Left lung (tissue), 10 donors: Measurements from ENCODE around the gene TMX4. TPM values are rescaled to one million over a fixed set of nuclear protein-coding genes. Genes with fewer than 3 reads are reported as not detected.

Source experiments
- ATAC-seq: fragments of 200-7000 bp; cut with Tn5 transposase; one replicate; pipeline ENCODE4 v1.9.1; 2020; ENCODE audit warnings: moderate library complexity
- DNase-seq, 4 donors: peaks; one replicate each; pipeline ENCODE4 v3.0.0-alpha.2; 2013 to 2020
- H3K27ac ChIP-seq, 2 donors: fragments of 200-600 bp; sonication (generic) in 1 of 2; one replicate each; pipeline versions ENCODE4 v1.5.0 to v1.8.0; 2020 to 2021
- H3K27me3 ChIP-seq, 2 donors: fragments of 200-600 bp; sonication (generic) in 1 of 2; one replicate each; pipeline versions ENCODE4 v1.5.0 to v1.8.0; 2020 to 2021
- H3K36me3 ChIP-seq, 2 donors: fragments of 200-600 bp; sonication (generic) in 1 of 2; one replicate each; pipeline versions ENCODE4 v1.5.0 to v1.8.0; 2020 to 2021
- H3K4me1 ChIP-seq, 2 donors: fragments of 200-600 bp; one replicate each; pipeline ENCODE4 v1.8.0; 2021
- H3K4me3 ChIP-seq, 2 donors: fragments of 200-600 bp; sonication (generic) in 1 of 2; one replicate each; pipeline versions ENCODE4 v1.5.0 to v1.8.0; 2020 to 2021; ENCODE audit warnings: mild to moderate bottlenecking in 1 of 2
- H3K9me3 ChIP-seq, 2 donors: fragments of 200-600 bp; sonication (generic) in 1 of 2; one replicate each; pipeline versions ENCODE4 v1.5.0 to v1.8.0; 2020 to 2021
- CTCF ChIP-seq, 2 donors: fragments of 200-600 bp; sonication (generic) in 1 of 2; IDR thresholded peaks; one replicate each; pipeline versions ENCODE4 v1.5.0 to v1.8.0; 2021; ENCODE audit warnings: antibody characterized with exemption in 2 of 2
- intact Hi-C, 2 donors: fragments of 100-400 bp; cut with DNase I; formaldehyde crosslinking; loops; one replicate each; pipeline versions ENCODE4 v1.11.2 to v1.14.2; 2022
- polyA plus RNA-seq, 6 donors: library from polyadenylated mRNA; unstranded; fragments of 120-200 nt; gene quantifications; one replicate each; pipeline ENCODE4 v1.2.1, GENCODE V29; 2013; ENCODE audit not compliant: insufficient read length in 6 of 6
- total RNA-seq, 2 donors: library from RNA; stranded (reverse); fragmentation: NEBNext Ultra II Directional; extraction: Animal tissue kit (Norgen Biotek cat#: 25700); gene quantifications; one replicate each; pipeline ENCODE4 v1.2.1, GENCODE V29; 2021
- donor health status: DM: no; HTN: yes; CAD: no.
- donor health status: DM: no; HTN: no; CAD: no.

The TMX4 gene
- total and polyA plus RNA-seq, 8 donors, result 21.2 to 45.2 (median 25.6) TPM

GRCh38 chr20:8020314-8021079, 936 bp upstream of the TMX4 start:
- peak overlapping the region in 1 of 2 donors; percentile 100 for H3K27ac ChIP-seq
- DNase-seq (no peak), ATAC-seq (no peak)
- H3K27me3 ChIP-seq, result no peaks in the 10 kb centered on the region
- H3K4me3 ChIP-seq, result no peak overlapping the region
- peaks cover 0 to 18% of the 10 kb centered on the region in 2 donors for H3K4me1 ChIP-seq
- H3K36me3 ChIP-seq, result no peaks in the 10 kb centered on the region
- no peak for TF ChIP-seq CTCF (IDR thresholded peaks at IDR 0.05)
- H3K9me3 ChIP-seq, result no peaks in the 10 kb centered on the region
- intact Hi-C loops, result no loop called here

- no peak for ATAC-seq
- no peak for TF ChIP-seq CTCF (IDR thresholded peaks at IDR 0.05)
- no peak for DNase-seq
- H3K9me3 ChIP-seq, result no peaks in the 10 kb centered on the region
- H3K36me3 ChIP-seq, result no peaks in the 10 kb centered on the region
- no peaks in the 10 kb centered on the region for H3K27me3 ChIP-seq
- intact Hi-C loops, result no loop called here
- H3K4me3 ChIP-seq, result peak overlapping the region; percentile 83 to 85
- H3K27ac ChIP-seq, result peak overlapping the region; percentile 96 to 100
- H3K4me1 ChIP-seq, result peaks cover 0 to 18% of the 10 kb centered on the region in 2 donors
These were observed 362 bp upstream of the TMX4 start for GRCh38 chr20:8019998-8020247.

- ATAC-seq, result peak; percentile 86
- DNase-seq, result peak in 2 of 4 donors; percentile 70 to 86
- Histone ChIP-seq H3K4me3 (peak overlapping the region; percentile 83 to 85), H3K27me3 (no peaks in the 10 kb centered on the region), H3K36me3 (no peaks in the 10 kb centered on the region), H3K27ac (peak overlapping the region; percentile 96 to 100), H3K9me3 (no peaks in the 10 kb centered on the region), H3K4me1 (peaks cover 0 to 18% of the 10 kb centered on the region in 2 donors)
- TF ChIP-seq CTCF (IDR thresholded peaks at IDR 0.05), result no peak
- intact Hi-C loops, result no loop called here
These were observed 659 bp downstream of the TMX4 start for GRCh38 chr20:8018958-8019245.

- peaks cover 0 to 4% of the 10 kb centered on the region in 2 donors for H3K4me1 ChIP-seq
- no peak for ATAC-seq
- no peak for TF ChIP-seq CTCF (IDR thresholded peaks at IDR 0.05)
- no peaks in the 10 kb centered on the region for H3K27me3 ChIP-seq
- H3K4me3 ChIP-seq, result no peak overlapping the region
- no peaks in the 10 kb centered on the region for H3K9me3 ChIP-seq
- no peak for DNase-seq
- H3K36me3 ChIP-seq, result no peaks in the 10 kb centered on the region
- intact Hi-C loops, result no loop called here
- H3K27ac ChIP-seq, result no peak overlapping the region
These were observed 6.8 kb downstream of the TMX4 start for GRCh38 chr20:8012724-8013123.

- Histone ChIP-seq H3K27me3 (no peaks in the 10 kb centered on the region), H3K36me3 (no peaks in the 10 kb centered on the region), H3K9me3 (no peaks in the 10 kb centered on the region), H3K4me3 (no peak overlapping the region), H3K27ac (no peak overlapping the region), H3K4me1 (no peaks in the 10 kb centered on the region)
- ATAC-seq (no peak), DNase-seq (no peak)
- no peak for TF ChIP-seq CTCF (IDR thresholded peaks at IDR 0.05)
- intact Hi-C loops, result no loop called here
These were observed 10.8 kb downstream of the TMX4 start for GRCh38 chr20:8008733-8009132.
